Prostate gland (tissue), 2 donors: ENCODE data around the gene FMNL2. TPM values are rescaled to one million over a fixed set of nuclear protein-coding genes. Genes with fewer than 3 reads are reported as not detected.

ENCODE experiments used
- DNase-seq: peaks from one replicate; pipeline ENCODE4 v3.0.0-alpha.2; 2019; ENCODE audit warnings: low spot score
- H3K27ac ChIP-seq, 2 donors: fragments of 200-600 bp; sonication (generic); 2 replicates each; pipeline ENCODE4 v1.5.1; 2017 to 2019
- H3K27me3 ChIP-seq: fragments of 200-600 bp; sonication (generic); replicated peaks from 2 replicates; pipeline ENCODE4 v1.5.1; 2019; ENCODE audit not compliant: insufficient read depth
- H3K36me3 ChIP-seq, 2 donors: fragments of 200-600 bp; sonication (generic); 1 replicate in 1 of 2; 2 replicates in 1 of 2; pipeline versions ENCODE4 v1.5.1 to v1.8.1; 2017 to 2019
- H3K4me1 ChIP-seq: fragments of 200-600 bp; sonication (generic); replicated peaks from 2 replicates; pipeline ENCODE4 v1.5.1; 2019
- H3K4me3 ChIP-seq, 2 donors: fragments of 200-600 bp; sonication (generic); 2 replicates each; pipeline ENCODE4 v1.5.1; 2017 to 2019
- H3K9me3 ChIP-seq: fragments of 200-600 bp; sonication (generic); 2 replicates; pipeline ENCODE4 v1.5.1; 2017
- CTCF ChIP-seq, 4 experiments: fragments of 200-600 bp in 2 of 4; fragments of 450-650 bp in 2 of 4; sonication (generic) in 2 of 4; IDR thresholded peaks; 1 replicate in 3 of 4; 2 replicates in 1 of 4; pipeline ENCODE4 v1.5.1; 2016 to 2019; ENCODE audit warnings: antibody characterized with exemption in 4 of 4, mild to moderate bottlenecking in 2 of 4, moderate library complexity in 2 of 4
- POLR2A ChIP-seq: fragments of 450-650 bp; IDR thresholded peaks from one replicate; pipeline ENCODE4 v1.6.1; 2016; ENCODE audit warnings: antibody characterized with exemption, mild to moderate bottlenecking
- POLR2AphosphoS5 ChIP-seq: sonication (generic); formaldehyde crosslinking; IDR thresholded peaks from one replicate; pipeline ENCODE4 v1.6.1; 2017; ENCODE audit warnings: antibody characterized with exemption
- WGBS: methylation state at CpG from one replicate; pipeline ENCODE4 v1.1.5; 2018; 5-methylcytosine and 5-hydroxymethylcytosine counted together
- intact Hi-C: fragments of 100-400 bp; cut with DNase I; formaldehyde crosslinking; loops from one replicate; pipeline ENCODE4 v1.14.2; 2022
- total RNA-seq, 2 donors: library from RNA; depleted of rRNA; stranded (reverse); fragments of >200 nt; gene quantifications; one replicate each; pipeline ENCODE4 v1.1.0, GENCODE V29; 2016

The FMNL2 gene
- total RNA-seq, 2 donors from 2014 or later: 9.8 to 19.4 TPM

GRCh38 chr2:152544638-152545037 lies 209.7 kb downstream of the FMNL2 start:
- no peaks in the 10 kb centered on the region for H3K27me3 ChIP-seq
- H3K9me3 ChIP-seq: no peaks in the 10 kb centered on the region
- WGBS: 87% methylated on average over 2 of the region's 2 CpGs
- intact Hi-C loops: no loop called here
- H3K36me3 ChIP-seq: no peaks in the 10 kb centered on the region
- DNase-seq: no peak
- H3K27ac ChIP-seq: no peak overlapping the region
- H3K4me3 ChIP-seq: no peak overlapping the region
- no peak for TF ChIP-seq POLR2A
- no peak for TF ChIP-seq POLR2AphosphoS5
- TF ChIP-seq CTCF (IDR thresholded peaks at IDR 0.05): no peak
- H3K4me1 ChIP-seq: no peaks in the 10 kb centered on the region

DNA sequence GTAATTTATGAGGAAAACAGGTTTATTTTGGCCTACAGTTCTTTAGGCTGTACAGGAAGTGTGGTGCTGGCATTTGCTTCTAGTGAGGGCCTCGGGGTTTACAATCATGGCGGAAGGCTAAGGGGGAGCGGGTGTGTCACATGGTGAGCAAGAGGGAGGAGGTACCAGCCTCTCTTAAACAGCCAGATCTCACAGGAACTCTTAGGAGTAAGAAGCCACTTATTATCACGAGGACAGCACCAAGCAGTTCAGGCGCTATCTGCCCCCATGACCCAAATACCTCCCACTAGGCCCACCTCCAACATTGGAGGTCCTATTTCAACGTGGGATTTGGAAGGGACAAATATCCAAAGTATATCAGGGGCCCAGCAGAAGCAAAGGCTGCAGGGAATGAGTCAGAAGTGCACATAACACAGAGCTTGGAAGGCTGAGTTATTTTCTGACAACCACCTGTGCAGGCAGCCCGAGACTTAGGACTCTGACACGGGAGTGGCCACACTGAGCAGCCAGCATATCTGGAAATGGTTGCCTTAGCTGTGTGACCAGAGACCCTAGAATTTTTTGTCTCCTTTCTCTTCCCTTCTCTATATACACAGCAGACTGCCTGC lies 211.4 kb downstream of the FMNL2 start:
- intact Hi-C loops: no loop called here
- Histone ChIP-seq H3K36me3 (no peaks in the 10 kb centered on the region), H3K27me3 (no peaks in the 10 kb centered on the region), H3K9me3 (no peaks in the 10 kb centered on the region), H3K4me3 (no peak overlapping the region), H3K4me1 (no peaks in the 10 kb centered on the region), H3K27ac (no peak overlapping the region)
- no peak for TF ChIP-seq POLR2A
- TF ChIP-seq CTCF (IDR thresholded peaks at IDR 0.05): no peak
- no peak for TF ChIP-seq POLR2AphosphoS5
- no peak for DNase-seq
- WGBS: 83% methylated on average over 8 of the region's 8 CpGs

GRCh38 chr2:152548111-152548875 lies 213.3 kb downstream of the FMNL2 start:
- DNase-seq: no peak
- Histone ChIP-seq H3K4me1 (no peaks in the 10 kb centered on the region), H3K27ac (no peak overlapping the region), H3K27me3 (no peaks in the 10 kb centered on the region), H3K36me3 (no peaks in the 10 kb centered on the region), H3K4me3 (no peak overlapping the region), H3K9me3 (no peaks in the 10 kb centered on the region)
- intact Hi-C loops: no loop called here
- TF ChIP-seq POLR2AphosphoS5 (no peak), POLR2A (no peak), CTCF (IDR thresholded peaks at IDR 0.05) (no peak)
- WGBS: 68% methylated on average over 8 of the region's 8 CpGs

DNA sequence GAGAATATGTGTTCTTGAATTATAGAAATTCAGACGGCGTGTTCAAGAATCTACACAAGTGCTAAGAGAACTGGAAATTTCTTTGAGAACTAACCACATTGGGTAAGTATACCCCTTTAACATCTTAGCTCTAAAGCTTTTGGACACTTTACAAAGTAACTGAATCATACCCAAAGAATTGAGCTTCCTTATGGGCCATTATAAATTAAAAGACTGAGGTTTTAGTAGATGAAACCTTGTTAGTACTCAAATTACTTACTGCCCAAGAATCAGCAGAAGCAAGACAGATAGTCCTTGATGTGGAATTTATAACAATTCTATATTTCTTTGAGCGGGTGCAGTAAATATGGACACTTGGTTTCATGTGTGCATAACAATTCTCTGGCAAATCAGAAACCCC lies 214.0 kb downstream of the FMNL2 start:
- no peak for DNase-seq
- Histone ChIP-seq H3K4me3 (no peak overlapping the region), H3K9me3 (no peaks in the 10 kb centered on the region), H3K27me3 (no peaks in the 10 kb centered on the region), H3K4me1 (no peaks in the 10 kb centered on the region), H3K27ac (no peak overlapping the region), H3K36me3 (no peaks in the 10 kb centered on the region)
- no peak for TF ChIP-seq POLR2A
- no peak for TF ChIP-seq CTCF (IDR thresholded peaks at IDR 0.05)
- 96% methylated on average over 3 of the region's 3 CpGs for WGBS
- intact Hi-C loops: no loop called here

DNA sequence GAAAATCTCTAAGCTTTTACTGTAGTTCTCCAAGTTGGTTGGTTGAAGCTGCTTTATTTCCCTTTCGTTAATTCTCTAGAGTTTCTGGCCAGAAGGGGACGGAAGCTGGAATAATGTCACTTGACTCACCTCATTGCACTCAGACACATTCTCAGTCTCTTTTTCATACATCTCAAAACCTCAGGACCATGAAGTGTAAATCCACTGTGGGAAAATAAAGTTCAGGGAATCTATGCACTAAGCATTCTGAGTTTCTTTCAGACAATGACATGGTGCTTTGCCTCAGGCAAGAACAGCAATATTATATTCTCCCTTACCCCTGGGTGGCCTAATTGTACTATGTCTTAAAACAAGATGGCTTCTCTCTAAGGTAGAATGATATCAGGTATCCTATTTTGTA lies 214.4 kb downstream of the FMNL2 start:
- Histone ChIP-seq H3K36me3 (no peaks in the 10 kb centered on the region), H3K4me1 (no peaks in the 10 kb centered on the region), H3K27ac (no peak overlapping the region), H3K9me3 (no peaks in the 10 kb centered on the region), H3K27me3 (no peaks in the 10 kb centered on the region), H3K4me3 (no peak overlapping the region)
- 100% methylated on average over 2 of the region's 2 CpGs for WGBS
- DNase-seq: no peak
- TF ChIP-seq CTCF (IDR thresholded peaks at IDR 0.05) (no peak), POLR2AphosphoS5 (no peak), POLR2A (no peak)
- intact Hi-C loops: no loop called here
